Measurements from ENCODE around the gene ATP2B2. TPM values are rescaled to one million over a fixed set of nuclear protein-coding genes. Genes with fewer than 3 reads are reported as not detected.

Gene ATP2B2
- total and polyA plus RNA-seq, 2 donors from 2014 or later = 0.19 to 0.22 TPM

DNA sequence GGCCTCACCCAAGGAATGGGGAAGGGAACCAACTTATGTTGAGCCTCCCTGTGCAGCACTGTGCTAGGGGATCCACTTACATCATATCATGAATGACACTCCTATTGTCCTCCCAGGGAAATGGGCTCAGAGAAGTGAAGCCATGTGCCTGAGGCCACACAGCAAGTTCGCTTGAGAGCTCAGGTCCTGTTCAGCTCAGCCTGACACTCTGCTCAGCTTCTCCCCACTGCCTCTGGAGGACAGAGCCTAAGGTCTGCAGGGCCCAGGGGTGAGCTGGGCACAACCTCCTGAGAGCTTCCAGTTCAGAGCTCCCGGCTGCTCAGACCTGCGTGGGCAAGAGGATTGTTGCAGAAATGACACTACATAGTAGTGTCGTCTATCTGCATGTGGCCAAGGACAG lies 108.5 kb downstream of the ATP2B2 start:
- Histone ChIP-seq H3K27ac (ENCODE audit: low read depth in 2 of 2, low read length in 2 of 2) (no peak overlapping the region), H3K36me3 (ENCODE audit: control insufficient read depth in 2 of 3, insufficient read depth in 3 of 3, low read length in 3 of 3) (no peaks in the 10 kb centered on the region), H3K9me3 (ENCODE audit: control insufficient read depth in 2 of 3, insufficient read depth in 1 of 3, low read length in 3 of 3) (no peaks in the 10 kb centered on the region), H3K4me3 (ENCODE audit: low read length in 3 of 3) (no peak overlapping the region), H3K27me3 (ENCODE audit: control insufficient read depth, insufficient read depth, low read length) (no peaks in the 10 kb centered on the region), H3K4me1 (ENCODE audit: control insufficient read depth in 2 of 3, insufficient read depth in 2 of 3, low read depth in 1 of 3, low read length in 3 of 3) (no peaks in the 10 kb centered on the region), H3K9ac (ENCODE audit: low read length in 3 of 3) (no peak overlapping the region)
- FAIRE-seq (no peak), DNase-seq (no peak)
- TF ChIP-seq, protein P1, sequence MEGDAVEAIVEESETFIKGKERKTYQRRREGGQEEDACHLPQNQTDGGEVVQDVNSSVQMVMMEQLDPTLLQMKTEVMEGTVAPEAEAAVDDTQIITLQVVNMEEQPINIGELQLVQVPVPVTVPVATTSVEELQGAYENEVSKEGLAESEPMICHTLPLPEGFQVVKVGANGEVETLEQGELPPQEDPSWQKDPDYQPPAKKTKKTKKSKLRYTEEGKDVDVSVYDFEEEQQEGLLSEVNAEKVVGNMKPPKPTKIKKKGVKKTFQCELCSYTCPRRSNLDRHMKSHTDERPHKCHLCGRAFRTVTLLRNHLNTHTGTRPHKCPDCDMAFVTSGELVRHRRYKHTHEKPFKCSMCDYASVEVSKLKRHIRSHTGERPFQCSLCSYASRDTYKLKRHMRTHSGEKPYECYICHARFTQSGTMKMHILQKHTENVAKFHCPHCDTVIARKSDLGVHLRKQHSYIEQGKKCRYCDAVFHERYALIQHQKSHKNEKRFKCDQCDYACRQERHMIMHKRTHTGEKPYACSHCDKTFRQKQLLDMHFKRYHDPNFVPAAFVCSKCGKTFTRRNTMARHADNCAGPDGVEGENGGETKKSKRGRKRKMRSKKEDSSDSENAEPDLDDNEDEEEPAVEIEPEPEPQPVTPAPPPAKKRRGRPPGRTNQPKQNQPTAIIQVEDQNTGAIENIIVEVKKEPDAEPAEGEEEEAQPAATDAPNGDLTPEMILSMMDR (IDR thresholded peaks at IDR 0.05; ENCODE audit: borderline replicate concordance, extremely low read depth, insufficient read depth) = no peak
- intact Hi-C loops (cut with DNase I) = no loop called here

DNA sequence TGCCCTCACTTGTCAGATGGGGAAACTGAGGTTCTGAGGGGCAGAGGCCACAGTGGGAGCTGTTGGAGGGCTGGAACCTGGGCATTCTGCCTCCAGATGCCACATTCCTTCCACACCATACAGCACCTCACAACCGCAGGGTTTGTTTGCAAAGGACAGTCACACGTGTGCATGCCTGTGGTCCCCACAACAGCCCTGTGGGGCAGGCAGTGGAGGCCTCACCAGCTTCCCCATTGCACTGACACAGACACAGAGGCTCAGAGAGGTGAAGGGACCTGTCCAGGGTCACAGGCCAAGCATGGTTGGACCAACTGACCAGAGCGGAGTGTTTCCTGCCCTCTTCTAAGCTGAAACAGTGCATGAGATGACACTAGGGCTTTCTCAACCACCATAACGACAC lies 109.3 kb downstream of the ATP2B2 start:
- H3K9me3 ChIP-seq (ENCODE audit: control insufficient read depth in 2 of 3, insufficient read depth in 1 of 3, low read length in 3 of 3) = no peaks in the 10 kb centered on the region
- no peaks in the 10 kb centered on the region for H3K4me1 ChIP-seq (ENCODE audit: control insufficient read depth in 2 of 3, insufficient read depth in 2 of 3, low read depth in 1 of 3, low read length in 3 of 3)
- DNase-seq (no peak), FAIRE-seq (no peak)
- no peaks in the 10 kb centered on the region for H3K27me3 ChIP-seq (ENCODE audit: control insufficient read depth, insufficient read depth, low read length)
- no peak overlapping the region for H3K9ac ChIP-seq (ENCODE audit: low read length in 3 of 3)
- intact Hi-C loops (cut with DNase I) = no loop called here
- no peak overlapping the region for H3K4me3 ChIP-seq (ENCODE audit: low read length in 3 of 3)
- TF ChIP-seq, protein P1 (IDR thresholded peaks at IDR 0.05; ENCODE audit: borderline replicate concordance, extremely low read depth, insufficient read depth) = no peak
- H3K27ac ChIP-seq (ENCODE audit: low read depth in 2 of 2, low read length in 2 of 2) = no peak overlapping the region
- no peaks in the 10 kb centered on the region for H3K36me3 ChIP-seq (ENCODE audit: control insufficient read depth in 2 of 3, insufficient read depth in 3 of 3, low read length in 3 of 3)

DNA sequence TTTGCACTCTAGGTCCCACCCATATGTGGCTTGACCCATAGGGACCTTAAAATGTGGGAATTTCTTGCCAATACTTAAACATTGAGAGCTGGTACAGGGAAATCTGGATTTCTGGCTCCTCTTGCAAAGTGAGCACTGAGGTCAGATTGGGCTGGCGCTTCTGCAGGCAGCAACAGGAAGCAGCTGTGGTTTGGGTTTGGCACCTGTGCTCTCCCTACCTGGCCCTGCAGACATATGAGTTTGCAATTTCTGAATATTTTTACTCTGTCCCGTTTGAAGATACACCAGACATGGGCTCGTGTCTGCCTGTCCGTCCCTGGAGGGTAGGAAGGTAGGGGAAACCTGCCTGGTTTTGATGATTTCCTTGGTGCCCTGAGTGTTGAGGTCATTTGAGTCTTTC lies 109.7 kb downstream of the ATP2B2 start:
- no peaks in the 10 kb centered on the region for H3K27me3 ChIP-seq (ENCODE audit: control insufficient read depth, insufficient read depth, low read length)
- no peak overlapping the region for H3K9ac ChIP-seq (ENCODE audit: low read length in 3 of 3)
- no peaks in the 10 kb centered on the region for H3K9me3 ChIP-seq (ENCODE audit: control insufficient read depth in 2 of 3, insufficient read depth in 1 of 3, low read length in 3 of 3)
- intact Hi-C loops (cut with DNase I) = no loop called here
- no peak overlapping the region for H3K4me3 ChIP-seq (ENCODE audit: low read length in 3 of 3)
- no peaks in the 10 kb centered on the region for H3K4me1 ChIP-seq (ENCODE audit: control insufficient read depth in 2 of 3, insufficient read depth in 2 of 3, low read depth in 1 of 3, low read length in 3 of 3)
- H3K36me3 ChIP-seq (ENCODE audit: control insufficient read depth in 2 of 3, insufficient read depth in 3 of 3, low read length in 3 of 3) = no peaks in the 10 kb centered on the region
- FAIRE-seq = no peak
- no peak for DNase-seq
- H3K27ac ChIP-seq (ENCODE audit: low read depth in 2 of 2, low read length in 2 of 2) = no peak overlapping the region
- TF ChIP-seq, protein P1 (IDR thresholded peaks at IDR 0.05; ENCODE audit: borderline replicate concordance, extremely low read depth, insufficient read depth) = no peak

DNA sequence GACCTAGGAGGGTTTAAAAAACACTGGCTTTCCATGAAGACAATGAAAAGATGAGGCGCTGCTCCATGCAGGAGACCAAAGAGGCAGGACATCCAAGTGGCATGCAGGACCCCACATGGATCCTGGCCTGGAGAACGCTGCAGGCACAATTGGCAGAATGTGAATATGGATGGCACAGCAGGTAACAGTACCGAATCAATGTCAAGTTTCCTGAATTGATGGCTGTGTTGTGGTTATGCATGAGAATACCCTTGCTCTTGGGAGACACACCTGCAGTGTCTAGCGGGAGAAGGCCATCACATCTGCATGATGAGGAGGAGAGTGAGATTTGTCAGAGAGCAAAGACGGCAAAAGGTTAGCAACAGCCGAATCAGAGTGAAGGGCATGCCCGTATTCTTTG lies 110.2 kb downstream of the ATP2B2 start:
- H3K4me3 ChIP-seq (ENCODE audit: low read length in 3 of 3) = no peak overlapping the region
- no peaks in the 10 kb centered on the region for H3K4me1 ChIP-seq (ENCODE audit: control insufficient read depth in 2 of 3, insufficient read depth in 2 of 3, low read depth in 1 of 3, low read length in 3 of 3)
- H3K27ac ChIP-seq (ENCODE audit: low read depth in 2 of 2, low read length in 2 of 2) = no peak overlapping the region
- TF ChIP-seq, protein P1 (IDR thresholded peaks at IDR 0.05; ENCODE audit: borderline replicate concordance, extremely low read depth, insufficient read depth) = no peak
- no peaks in the 10 kb centered on the region for H3K36me3 ChIP-seq (ENCODE audit: control insufficient read depth in 2 of 3, insufficient read depth in 3 of 3, low read length in 3 of 3)
- no peaks in the 10 kb centered on the region for H3K9me3 ChIP-seq (ENCODE audit: control insufficient read depth in 2 of 3, insufficient read depth in 1 of 3, low read length in 3 of 3)
- no peak for DNase-seq
- intact Hi-C loops (cut with DNase I) = no loop called here
- FAIRE-seq = no peak
- no peaks in the 10 kb centered on the region for H3K27me3 ChIP-seq (ENCODE audit: control insufficient read depth, insufficient read depth, low read length)
- no peak overlapping the region for H3K9ac ChIP-seq (ENCODE audit: low read length in 3 of 3)

All from kidney (tissue), 14 donors.